Spleen (tissue), 11 donors: ENCODE measurements around the gene SLC22A24. TPM values are rescaled to one million over a fixed set of nuclear protein-coding genes. Genes with fewer than 3 reads are reported as not detected.
"Not testable (repeated sequence)": the region's sequence is repeated elsewhere in the genome, so short reads cannot be mapped to it uniquely, and the experiment has no call there.

Source experiments
- DNase-seq: peaks from one replicate; pipeline ENCODE4 v3.0.0-alpha.2; 2020
- H3K27ac ChIP-seq, 8 donors: fragments of 200-600 bp; sonication (generic) in 7 of 8; 1 replicate in 4 of 8; 2 replicates in 4 of 8; pipeline versions ENCODE4 v1.5.0 to v1.8.0; 2016 to 2021; ENCODE audit warnings: inconsistent platforms in 4 of 8, mild to moderate bottlenecking in 4 of 8, moderate library complexity in 1 of 8
- H3K27me3 ChIP-seq, 7 donors: fragments of 200-600 bp; sonication (generic) in 6 of 7; replicated peaks in 1 of 7; 1 replicate in 4 of 7; 2 replicates in 3 of 7; pipeline versions ENCODE4 v1.5.0 to v1.8.0; 2016 to 2021; ENCODE audit warnings: inconsistent platforms in 3 of 7, mild to moderate bottlenecking in 1 of 7
- H3K36me3 ChIP-seq, 6 donors: fragments of 200-600 bp; sonication (generic) in 5 of 6; 1 replicate in 4 of 6; 2 replicates in 2 of 6; pipeline versions ENCODE4 v1.5.0 to v1.8.0; 2016 to 2021; ENCODE audit warnings: inconsistent platforms in 2 of 6
- H3K4me1 ChIP-seq, 6 donors: fragments of 200-600 bp; sonication (generic) in 5 of 6; 1 replicate in 3 of 6; 2 replicates in 3 of 6; pipeline versions ENCODE4 v1.5.0 to v1.8.0; 2016 to 2021; ENCODE audit warnings: inconsistent platforms in 3 of 6
- H3K4me3 ChIP-seq, 8 donors: fragments of 200-600 bp; sonication (generic) in 7 of 8; 1 replicate in 4 of 8; 2 replicates in 4 of 8; pipeline versions ENCODE4 v1.5.0 to v1.8.0; 2016 to 2021; ENCODE audit warnings: inconsistent platforms in 4 of 8, mild to moderate bottlenecking in 4 of 8, moderate library complexity in 2 of 8
- H3K9me3 ChIP-seq, 8 donors: fragments of 200-600 bp; sonication (generic) in 7 of 8; 1 replicate in 4 of 8; 2 replicates in 4 of 8; pipeline versions ENCODE4 v1.5.0 to v1.8.0; 2016 to 2021; ENCODE audit warnings: inconsistent platforms in 4 of 8
- POLR2A ChIP-seq, 3 donors: fragments of 450-650 bp; IDR thresholded peaks; one replicate each; pipeline ENCODE4 v1.5.1; 2017; ENCODE audit warnings: antibody characterized with exemption in 3 of 3, mild to moderate bottlenecking in 1 of 3
- POLR2AphosphoS5 ChIP-seq, 3 donors: sonication (generic); formaldehyde crosslinking; IDR thresholded peaks; one replicate each; pipeline ENCODE4 v1.5.1; 2017; ENCODE audit warnings: antibody characterized with exemption in 3 of 3
- WGBS, 5 donors: extraction: QIAGEN DNeasy Blood & Tissue Kit in 3 of 5; methylation state at CpG; one replicate each; pipeline versions ENCODE4 v1.1.5 to v1.1.7; 2013 to 2018; 5-methylcytosine and 5-hydroxymethylcytosine counted together
- intact Hi-C: fragments of 100-400 bp; cut with DNase I; formaldehyde crosslinking; loops from one replicate; pipeline ENCODE4 v1.15.0; 2023; ENCODE audit warnings: low total_unique reads
- polyA plus RNA-seq, 3 donors: library from polyadenylated mRNA; stranded (reverse); fragments of 200-250 nt; gene quantifications; one replicate each; pipeline ENCODE4 v1.2.1, GENCODE V29; 2013
- total RNA-seq, 7 donors: library from RNA; depleted of rRNA in 3 of 7; stranded (reverse); fragments of >200 nt in 3 of 7; fragmentation: NEBNext Ultra II Directional in 4 of 7; extraction: Animal tissue kit (Norgen Biotek cat#: 25700) in 4 of 7; gene quantifications; one replicate each; pipeline versions ENCODE4 v1.1.0 to v1.2.1, GENCODE V29; 2016 to 2021
- TF ChIP-seq, protein P1 (sequence below), 11 experiments: fragments of 200-600 bp in 7 of 11; fragments of 450-650 bp in 4 of 11; sonication (generic) in 4 of 11; IDR thresholded peaks in 8 of 11; conservative IDR thresholded peaks in 3 of 11; 1 replicate in 7 of 11; 2 replicates in 4 of 11; pipeline versions ENCODE4 v1.4.0 to v1.8.0; 2016 to 2021; ENCODE audit warnings: antibody characterized with exemption in 11 of 11, inconsistent platforms in 4 of 11, mild to moderate bottlenecking in 1 of 11
- donor health status: healthy with polysubstance abuse.
- donor health status: DM: no; HTN: no; CAD: no; lungs with moderate emphysema.
- donor health status: DM: no; HTN: no; CAD: no.
- donor health status: Bipolar disorder and iron deficiency.
- donor health status: healthy.
- donor health status: DM: no; HTN: no; CAD: no.
- donor health status: DM: yes; HTN: yes; CAD: no.

Gene SLC22A24
- total and polyA plus RNA-seq, 10 donors, result not detected

DNA sequence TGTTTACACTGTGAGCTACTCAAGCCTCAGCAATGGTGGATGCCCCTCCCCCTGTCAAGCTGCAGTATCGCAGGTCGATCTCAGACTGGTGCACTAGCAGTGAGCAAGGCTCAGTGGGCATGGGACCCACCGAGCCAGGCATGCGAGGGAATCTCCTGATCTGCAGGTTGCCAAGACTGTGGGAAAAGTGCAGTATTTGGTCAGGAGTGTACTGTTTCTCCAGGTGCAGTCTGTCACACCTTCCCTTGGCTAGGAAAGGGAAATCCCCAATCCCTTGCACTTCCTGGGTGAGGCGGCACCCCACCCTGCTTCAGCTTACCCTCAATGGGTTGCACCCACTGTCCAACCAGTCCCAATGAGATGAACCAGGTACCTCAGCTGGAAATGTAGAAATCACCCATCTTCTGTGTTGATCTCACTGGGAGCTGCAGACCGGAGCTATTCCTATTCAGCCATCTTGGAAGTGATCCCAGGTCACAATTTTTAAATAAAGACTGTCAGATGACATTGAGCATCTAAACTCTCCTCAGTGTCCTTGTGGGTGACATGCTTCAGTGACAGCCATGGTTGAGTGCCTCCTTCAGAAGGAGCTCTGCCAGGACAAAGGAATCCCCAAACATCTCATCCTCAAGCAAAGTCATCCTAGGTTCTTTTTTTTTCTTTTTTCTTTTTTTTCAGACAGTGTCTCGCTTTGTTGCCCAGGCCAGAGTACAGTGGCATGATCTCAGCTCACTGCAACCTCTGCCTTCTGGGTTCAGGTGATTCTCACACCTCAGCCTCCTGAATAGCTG is 10.8 kb downstream of the SLC22A24 start:
- DNase-seq, result no peak
- H3K4me3 ChIP-seq, result no peak overlapping the region
- H3K36me3 ChIP-seq, result no peaks in the 10 kb centered on the region
- H3K27ac ChIP-seq, result no peak overlapping the region
- peaks cover 0 to 7% (median 0%) of the 10 kb centered on the region in 8 donors for H3K9me3 ChIP-seq
- 64 to 81% (median 75%) methylated on average over 6 to 7 of the region's 7 CpGs for WGBS, 5 donors
- intact Hi-C loops, result no loop called here
- peaks cover 0 to 30% (median 3%) of the 10 kb centered on the region in 7 donors for H3K27me3 ChIP-seq
- no peaks in the 10 kb centered on the region for H3K4me1 ChIP-seq
- TF ChIP-seq, protein P1, sequence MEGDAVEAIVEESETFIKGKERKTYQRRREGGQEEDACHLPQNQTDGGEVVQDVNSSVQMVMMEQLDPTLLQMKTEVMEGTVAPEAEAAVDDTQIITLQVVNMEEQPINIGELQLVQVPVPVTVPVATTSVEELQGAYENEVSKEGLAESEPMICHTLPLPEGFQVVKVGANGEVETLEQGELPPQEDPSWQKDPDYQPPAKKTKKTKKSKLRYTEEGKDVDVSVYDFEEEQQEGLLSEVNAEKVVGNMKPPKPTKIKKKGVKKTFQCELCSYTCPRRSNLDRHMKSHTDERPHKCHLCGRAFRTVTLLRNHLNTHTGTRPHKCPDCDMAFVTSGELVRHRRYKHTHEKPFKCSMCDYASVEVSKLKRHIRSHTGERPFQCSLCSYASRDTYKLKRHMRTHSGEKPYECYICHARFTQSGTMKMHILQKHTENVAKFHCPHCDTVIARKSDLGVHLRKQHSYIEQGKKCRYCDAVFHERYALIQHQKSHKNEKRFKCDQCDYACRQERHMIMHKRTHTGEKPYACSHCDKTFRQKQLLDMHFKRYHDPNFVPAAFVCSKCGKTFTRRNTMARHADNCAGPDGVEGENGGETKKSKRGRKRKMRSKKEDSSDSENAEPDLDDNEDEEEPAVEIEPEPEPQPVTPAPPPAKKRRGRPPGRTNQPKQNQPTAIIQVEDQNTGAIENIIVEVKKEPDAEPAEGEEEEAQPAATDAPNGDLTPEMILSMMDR (IDR thresholded peaks at IDR 0.05 in 8 of 11, conservative IDR thresholded peaks at IDR 0.05 in 3 of 11), result no peak
- no peak for TF ChIP-seq POLR2AphosphoS5 (IDR thresholded peaks at IDR 0.05)
- TF ChIP-seq POLR2A (IDR thresholded peaks at IDR 0.05), result no peak

GRCh38 chr11:63099555-63099954 is 44.5 kb downstream of the SLC22A24 start:
- no peaks in the 10 kb centered on the region for H3K27me3 ChIP-seq
- H3K4me3 ChIP-seq, result no peak overlapping the region
- intact Hi-C loops, result no loop called here
- no peak for DNase-seq
- TF ChIP-seq POLR2A (IDR thresholded peaks at IDR 0.05), result no peak
- 59 to 93% (median 73%) methylated on average over 3 of the region's 3 CpGs for WGBS, 5 donors
- H3K36me3 ChIP-seq, result no peaks in the 10 kb centered on the region
- no peak overlapping the region for H3K27ac ChIP-seq
- H3K9me3 ChIP-seq, result peaks cover 0 to 43% (median 37%) of the 10 kb centered on the region in 8 donors
- no peaks in the 10 kb centered on the region for H3K4me1 ChIP-seq

- H3K27me3 ChIP-seq, result peaks cover 0 to 42% (median 3%) of the 10 kb centered on the region in 7 donors
- H3K36me3 ChIP-seq, result no peaks in the 10 kb centered on the region
- H3K27ac ChIP-seq, result no peak overlapping the region
- H3K9me3 ChIP-seq, result peaks cover 0 to 4% (median 0%) of the 10 kb centered on the region in 8 donors
- H3K4me1 ChIP-seq, result no peaks in the 10 kb centered on the region
- WGBS, 5 donors, result 55 to 70% (median 59%) methylated on average over 2 of the region's 2 CpGs
- TF ChIP-seq POLR2A (IDR thresholded peaks at IDR 0.05) (no peak), POLR2AphosphoS5 (IDR thresholded peaks at IDR 0.05) (no peak)
- TF ChIP-seq, protein P1 (IDR thresholded peaks at IDR 0.05 in 8 of 11, conservative IDR thresholded peaks at IDR 0.05 in 3 of 11), result no peak
- no peak overlapping the region for H3K4me3 ChIP-seq
- intact Hi-C loops, result no loop called here
- no peak for DNase-seq
Observed at GRCh38 chr11:63080682-63081081, 63.3 kb downstream of the SLC22A24 start.

GRCh38 chr11:63046203-63046602 is 97.8 kb downstream of the SLC22A24 start:
- H3K4me3 ChIP-seq, H3K27ac ChIP-seq, H3K4me1 ChIP-seq, intact Hi-C loops, H3K36me3 ChIP-seq, DNase-seq: not testable (repeated sequence)
- 38 to 71% (median 59%) methylated on average over 1 of the region's 1 CpG for WGBS, 5 donors
- H3K9me3 ChIP-seq, result peaks cover 0 to 17% (median 6%) of the 10 kb centered on the region in 8 donors
- H3K27me3 ChIP-seq, result peaks cover 0 to 18% (median 6%) of the 10 kb centered on the region in 7 donors

DNA sequence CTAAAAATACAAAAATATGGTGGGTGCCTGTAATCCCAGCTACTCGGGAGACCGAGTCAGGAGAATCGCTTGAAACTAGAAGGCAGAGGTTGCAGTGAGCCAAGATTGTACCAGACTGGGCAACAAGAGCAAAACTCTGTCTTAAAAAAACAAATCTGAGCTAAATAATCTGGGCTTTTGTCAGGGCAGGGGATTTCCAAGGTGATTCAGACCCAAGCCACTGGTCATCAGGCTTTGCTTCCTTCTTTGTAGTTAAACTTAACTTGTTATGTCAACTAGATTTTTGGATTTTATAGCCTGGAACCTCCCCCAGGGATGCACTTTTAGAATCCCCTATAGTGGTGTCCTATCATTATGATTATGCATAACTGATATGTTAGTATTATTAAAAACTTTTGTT is 101.4 kb downstream of the SLC22A24 start:
- no peak overlapping the region for H3K4me3 ChIP-seq
- H3K27me3 ChIP-seq, result peaks cover 0 to 18% (median 6%) of the 10 kb centered on the region in 7 donors
- intact Hi-C loops, result no loop called here
- TF ChIP-seq, protein P1 (IDR thresholded peaks at IDR 0.05 in 8 of 11, conservative IDR thresholded peaks at IDR 0.05 in 3 of 11), result no peak
- TF ChIP-seq POLR2AphosphoS5 (IDR thresholded peaks at IDR 0.05), result no peak
- no peak for TF ChIP-seq POLR2A (IDR thresholded peaks at IDR 0.05)
- DNase-seq, result no peak
- no peaks in the 10 kb centered on the region for H3K4me1 ChIP-seq
- H3K27ac ChIP-seq, result no peak overlapping the region
- H3K36me3 ChIP-seq, result no peaks in the 10 kb centered on the region
- peaks cover 0 to 6% (median 0%) of the 10 kb centered on the region in 8 donors for H3K9me3 ChIP-seq
- WGBS, 5 donors, result 86 to 100% (median 95%) methylated on average over 3 of the region's 3 CpGs
